GM12873 (cell line): ENCODE results near the gene OGFOD3.

Experiments
- CTCF ChIP-seq: IDR thresholded peaks from 2 replicates; pipeline ENCODE4 v1.5.1; 2012; ENCODE audit warnings: low read depth, mild to moderate bottlenecking, moderate library complexity, low read length, control low read depth; ENCODE audit not compliant: insufficient read depth; ENCODE audit errors: missing control alignments

Gene OGFOD3

GRCh38 chr17:82449131-82449882, 30.9 kb upstream of the OGFOD3 start:
- peak; percentile 15 for TF ChIP-seq CTCF

- TF ChIP-seq CTCF = no peak
These were observed 29.5 kb upstream of the OGFOD3 start for GRCh38 chr17:82447876-82448275.

- no peak for TF ChIP-seq CTCF
These were observed 28.3 kb upstream of the OGFOD3 start for GRCh38 chr17:82446649-82447048.

GRCh38 chr17:82446124-82446523, 27.7 kb upstream of the OGFOD3 start:
- TF ChIP-seq CTCF = no peak

- TF ChIP-seq CTCF = no peak
These were observed 27.2 kb upstream of the OGFOD3 start for GRCh38 chr17:82445542-82445941.

GRCh38 chr17:82444941-82445521, 26.6 kb upstream of the OGFOD3 start:
- no peak for TF ChIP-seq CTCF

GRCh38 chr17:82444284-82444893, 26.0 kb upstream of the OGFOD3 start:
- TF ChIP-seq CTCF = no peak
